Keratinocyte (primary cell): ENCODE measurements around the gene CD47.

ENCODE experiments used
- EZH2 ChIP-seq: IDR thresholded peaks from one replicate; pipeline ENCODE4 v1.6.1; 2012; ENCODE audit warnings: inconsistent platforms, mild to moderate bottlenecking, low read length, moderate library complexity
- TF ChIP-seq, protein P1 (sequence below), 3 experiments: IDR thresholded peaks in 1 of 3; conservative IDR thresholded peaks in 1 of 3; optimal IDR thresholded peaks in 1 of 3; 2 replicates in 2 of 3; 3 replicates in 1 of 3; pipeline versions ENCODE3 to v1.5.1; 2011; ENCODE audit warnings: low read length in 3 of 3, mild to moderate bottlenecking in 3 of 3, moderate library complexity in 2 of 3, control low read depth in 1 of 3, inconsistent platforms in 1 of 3; ENCODE audit not compliant: insufficient read depth in 2 of 3; ENCODE audit errors: extremely low read depth in 1 of 3

DNA sequence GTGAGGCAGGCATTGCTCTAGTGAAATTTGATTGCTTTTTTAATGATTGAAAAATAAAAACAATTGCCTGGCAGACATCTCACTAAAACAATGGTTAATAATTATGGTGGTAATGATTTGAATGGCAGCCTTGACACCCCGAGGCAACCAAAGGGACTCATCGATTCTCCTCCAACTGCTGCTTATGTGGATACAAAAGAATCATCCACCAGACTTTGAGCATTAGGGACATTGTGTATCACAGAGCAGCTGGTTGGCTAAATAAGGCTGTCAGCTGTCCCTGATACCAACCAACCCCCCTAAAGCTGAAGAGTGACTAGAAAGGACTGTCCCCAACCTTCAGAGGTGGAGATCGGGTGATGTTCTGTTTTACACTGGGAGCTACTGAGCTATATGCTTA, 1.7 kb upstream of the CD47 start:
- TF ChIP-seq, protein P1, sequence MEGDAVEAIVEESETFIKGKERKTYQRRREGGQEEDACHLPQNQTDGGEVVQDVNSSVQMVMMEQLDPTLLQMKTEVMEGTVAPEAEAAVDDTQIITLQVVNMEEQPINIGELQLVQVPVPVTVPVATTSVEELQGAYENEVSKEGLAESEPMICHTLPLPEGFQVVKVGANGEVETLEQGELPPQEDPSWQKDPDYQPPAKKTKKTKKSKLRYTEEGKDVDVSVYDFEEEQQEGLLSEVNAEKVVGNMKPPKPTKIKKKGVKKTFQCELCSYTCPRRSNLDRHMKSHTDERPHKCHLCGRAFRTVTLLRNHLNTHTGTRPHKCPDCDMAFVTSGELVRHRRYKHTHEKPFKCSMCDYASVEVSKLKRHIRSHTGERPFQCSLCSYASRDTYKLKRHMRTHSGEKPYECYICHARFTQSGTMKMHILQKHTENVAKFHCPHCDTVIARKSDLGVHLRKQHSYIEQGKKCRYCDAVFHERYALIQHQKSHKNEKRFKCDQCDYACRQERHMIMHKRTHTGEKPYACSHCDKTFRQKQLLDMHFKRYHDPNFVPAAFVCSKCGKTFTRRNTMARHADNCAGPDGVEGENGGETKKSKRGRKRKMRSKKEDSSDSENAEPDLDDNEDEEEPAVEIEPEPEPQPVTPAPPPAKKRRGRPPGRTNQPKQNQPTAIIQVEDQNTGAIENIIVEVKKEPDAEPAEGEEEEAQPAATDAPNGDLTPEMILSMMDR (optimal IDR thresholded peaks at IDR 0.05 in 1 of 3, IDR thresholded peaks at IDR 0.05 in 1 of 3, conservative IDR thresholded peaks at IDR 0.05 in 1 of 3; ENCODE audit: extremely low read depth in 1 of 3, insufficient read depth in 2 of 3, low read length in 3 of 3) = no peak
- no peak for TF ChIP-seq EZH2
